ENCODE data around the gene CLEC12A.

The CLEC12A gene

DNA sequence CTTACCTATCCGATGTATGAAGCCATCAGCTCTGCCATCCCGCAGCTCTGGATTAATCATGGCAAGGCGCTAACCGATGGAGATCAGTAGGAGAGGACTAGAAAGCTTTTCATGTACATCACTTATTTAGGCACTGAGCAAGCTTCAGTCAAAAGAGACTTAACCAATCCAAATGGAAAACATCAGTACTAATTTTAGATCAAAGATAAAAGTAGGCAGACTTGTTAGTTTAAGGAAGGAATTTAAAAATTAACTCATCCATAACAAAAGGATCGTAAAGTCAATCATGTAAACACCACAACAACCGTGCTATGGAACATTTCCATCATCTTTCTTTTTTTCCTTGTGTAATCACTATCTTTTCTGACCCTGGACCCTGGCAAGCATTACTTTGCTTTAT lies 38.9 kb upstream of the CLEC12A start, which contains the start of gene CLEC2A:
TSS of gene CLEC2A (minus strand) at position 101 of the 400 bp plus-strand sequence. CDS start at position 60, 41 bp downstream.
- TF ChIP-seq, protein P1, sequence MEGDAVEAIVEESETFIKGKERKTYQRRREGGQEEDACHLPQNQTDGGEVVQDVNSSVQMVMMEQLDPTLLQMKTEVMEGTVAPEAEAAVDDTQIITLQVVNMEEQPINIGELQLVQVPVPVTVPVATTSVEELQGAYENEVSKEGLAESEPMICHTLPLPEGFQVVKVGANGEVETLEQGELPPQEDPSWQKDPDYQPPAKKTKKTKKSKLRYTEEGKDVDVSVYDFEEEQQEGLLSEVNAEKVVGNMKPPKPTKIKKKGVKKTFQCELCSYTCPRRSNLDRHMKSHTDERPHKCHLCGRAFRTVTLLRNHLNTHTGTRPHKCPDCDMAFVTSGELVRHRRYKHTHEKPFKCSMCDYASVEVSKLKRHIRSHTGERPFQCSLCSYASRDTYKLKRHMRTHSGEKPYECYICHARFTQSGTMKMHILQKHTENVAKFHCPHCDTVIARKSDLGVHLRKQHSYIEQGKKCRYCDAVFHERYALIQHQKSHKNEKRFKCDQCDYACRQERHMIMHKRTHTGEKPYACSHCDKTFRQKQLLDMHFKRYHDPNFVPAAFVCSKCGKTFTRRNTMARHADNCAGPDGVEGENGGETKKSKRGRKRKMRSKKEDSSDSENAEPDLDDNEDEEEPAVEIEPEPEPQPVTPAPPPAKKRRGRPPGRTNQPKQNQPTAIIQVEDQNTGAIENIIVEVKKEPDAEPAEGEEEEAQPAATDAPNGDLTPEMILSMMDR (IDR thresholded peaks at IDR 0.05; ENCODE audit: low read depth, low read length) = no peak
- H3K4me3 ChIP-seq (ENCODE audit: low read depth, low read length) = no peak within 1 kb of the TSS
- H3K9me3 ChIP-seq (ENCODE audit: severe bottlenecking) = no peaks in the 10 kb centered on the region
- no peaks in the 10 kb centered on the region for H3K27me3 ChIP-seq (ENCODE audit: insufficient read depth, low read depth, severe bottlenecking)
- no peak within 1 kb of the TSS for H3K27ac ChIP-seq
- no peaks in the 10 kb centered on the region for H3K36me3 ChIP-seq
- DNase-seq = no peak

DNA sequence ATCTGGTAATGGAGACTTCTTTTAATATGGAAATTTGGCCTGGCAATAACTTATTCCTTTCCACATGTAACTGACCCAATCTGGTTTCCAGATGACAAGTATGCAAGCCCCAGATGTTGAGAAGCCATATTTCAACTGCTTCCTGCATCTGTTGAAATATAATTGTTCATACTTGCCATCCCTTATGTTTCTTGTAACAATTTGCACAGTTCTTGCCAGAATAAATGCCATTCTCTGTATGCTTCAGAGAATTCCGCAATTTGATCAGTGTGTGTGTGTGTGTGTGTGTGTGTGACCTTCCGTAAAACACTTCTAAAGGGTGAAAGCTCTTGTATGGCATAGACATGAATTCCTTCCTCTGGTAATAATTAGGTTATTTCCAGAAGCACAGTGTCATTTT lies 37.3 kb upstream of the CLEC12A start:
- Histone ChIP-seq H3K9me3 (ENCODE audit: severe bottlenecking) (no peaks in the 10 kb centered on the region), H3K4me3 (ENCODE audit: low read depth, low read length) (no peak overlapping the region), H3K36me3 (no peaks in the 10 kb centered on the region), H3K27me3 (ENCODE audit: insufficient read depth, low read depth, severe bottlenecking) (no peaks in the 10 kb centered on the region), H3K27ac (no peak overlapping the region)
- no peak for DNase-seq
- TF ChIP-seq, protein P1 (IDR thresholded peaks at IDR 0.05; ENCODE audit: low read depth, low read length) = no peak

DNA sequence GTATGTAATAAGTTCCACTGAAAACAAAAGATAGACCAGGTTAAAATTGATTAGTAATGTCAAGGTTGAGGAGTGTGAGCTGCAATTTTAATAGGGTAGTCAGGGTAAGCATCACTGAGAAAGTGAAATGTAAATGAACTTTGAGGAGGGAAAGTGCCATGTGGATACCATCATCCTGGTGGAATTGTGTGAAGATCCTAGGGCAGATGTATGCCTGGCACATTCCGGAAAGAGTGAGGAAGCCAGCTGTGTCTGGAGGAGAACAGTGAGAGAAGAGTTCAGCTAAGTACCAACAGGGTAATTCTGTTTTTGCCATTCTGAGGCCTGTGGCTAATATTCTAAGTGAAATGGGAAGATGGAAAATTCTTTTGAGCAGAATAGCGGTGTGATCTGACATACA lies 36.2 kb upstream of the CLEC12A start:
- DNase-seq = no peak

DNA sequence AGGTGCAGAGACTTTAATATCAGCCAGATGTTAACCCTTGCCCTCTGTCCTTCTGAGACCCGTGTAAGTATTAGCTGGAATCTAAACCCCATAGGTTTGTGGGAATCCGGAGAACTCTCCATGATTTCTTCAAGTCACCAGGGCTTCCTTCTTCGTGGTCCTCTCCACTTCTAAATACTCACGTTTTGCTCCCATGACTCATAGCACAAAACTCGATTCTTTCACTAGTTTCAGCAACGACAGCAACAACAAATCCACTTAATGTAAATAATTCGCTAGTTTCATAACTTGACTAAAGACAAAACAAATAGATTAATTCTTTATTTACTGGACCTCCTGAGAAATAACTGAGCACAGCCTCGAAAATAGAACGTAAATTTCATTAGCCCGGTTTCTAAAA lies 34.6 kb upstream of the CLEC12A start:
- H3K9me3 ChIP-seq (ENCODE audit: severe bottlenecking) = no peaks in the 10 kb centered on the region
- no peak overlapping the region for H3K4me3 ChIP-seq (ENCODE audit: low read depth, low read length)
- no peaks in the 10 kb centered on the region for H3K27me3 ChIP-seq (ENCODE audit: insufficient read depth, low read depth, severe bottlenecking)
- TF ChIP-seq, protein P1 (IDR thresholded peaks at IDR 0.05; ENCODE audit: low read depth, low read length) = no peak
- DNase-seq = no peak
- no peaks in the 10 kb centered on the region for H3K36me3 ChIP-seq
- H3K27ac ChIP-seq = no peak overlapping the region

More for the DNA sequence above, 36.2 kb upstream of the CLEC12A start:
- TF ChIP-seq, protein P1 (IDR thresholded peaks at IDR 0.05; ENCODE audit: low read depth, low read length) = no peak
- Histone ChIP-seq H3K4me3 (ENCODE audit: low read depth, low read length) (no peak overlapping the region), H3K9me3 (ENCODE audit: severe bottlenecking) (no peaks in the 10 kb centered on the region), H3K27ac (no peak overlapping the region), H3K27me3 (ENCODE audit: insufficient read depth, low read depth, severe bottlenecking) (no peaks in the 10 kb centered on the region), H3K36me3 (no peaks in the 10 kb centered on the region)

DNA sequence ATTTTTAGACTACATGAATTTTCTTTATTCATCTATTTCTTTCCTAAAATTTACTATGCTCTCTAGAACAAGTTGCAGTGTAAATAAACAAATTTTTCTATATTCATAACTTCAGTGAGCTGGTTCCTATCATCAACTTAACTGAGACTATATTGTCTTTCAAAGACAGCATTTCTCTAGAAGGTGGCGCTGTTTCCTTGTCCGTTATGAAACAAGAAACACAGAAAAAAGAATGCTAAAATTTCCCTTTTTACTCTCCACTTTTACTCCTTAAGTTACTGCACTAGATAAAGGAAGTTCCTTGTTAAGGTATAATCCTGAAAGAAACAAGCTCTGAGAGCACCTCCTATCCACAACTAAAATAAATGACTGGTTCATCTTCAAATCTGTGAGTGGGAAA lies 30.8 kb upstream of the CLEC12A start:
- H3K9me3 ChIP-seq (ENCODE audit: severe bottlenecking) = no peaks in the 10 kb centered on the region
- no peak overlapping the region for H3K27ac ChIP-seq
- no peak overlapping the region for H3K4me3 ChIP-seq (ENCODE audit: low read depth, low read length)
- no peak for DNase-seq
- no peaks in the 10 kb centered on the region for H3K27me3 ChIP-seq (ENCODE audit: insufficient read depth, low read depth, severe bottlenecking)
- TF ChIP-seq, protein P1 (IDR thresholded peaks at IDR 0.05; ENCODE audit: low read depth, low read length) = no peak
- no peaks in the 10 kb centered on the region for H3K36me3 ChIP-seq

DNA sequence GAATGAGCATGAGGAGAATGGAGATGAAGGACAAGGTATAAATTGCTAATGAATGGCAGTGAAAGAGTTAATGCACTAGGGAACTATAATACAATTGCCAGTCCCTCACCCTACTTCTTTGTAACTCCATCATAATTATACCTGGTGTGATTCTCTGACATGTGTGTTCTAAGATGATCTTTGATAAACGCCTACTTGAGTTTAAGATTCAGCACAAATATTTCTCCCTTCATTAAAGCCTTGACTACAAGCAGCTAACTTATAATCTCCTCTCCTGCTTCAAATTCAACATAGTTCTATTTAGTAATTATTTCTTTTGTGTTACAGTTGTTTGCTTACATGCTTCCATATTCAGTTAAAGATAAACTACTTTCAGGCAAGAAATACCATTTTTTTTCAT lies 29.4 kb upstream of the CLEC12A start:
- TF ChIP-seq, protein P1 (IDR thresholded peaks at IDR 0.05; ENCODE audit: low read depth, low read length) = no peak
- Histone ChIP-seq H3K27me3 (ENCODE audit: insufficient read depth, low read depth, severe bottlenecking) (no peaks in the 10 kb centered on the region), H3K4me3 (ENCODE audit: low read depth, low read length) (no peak overlapping the region), H3K9me3 (ENCODE audit: severe bottlenecking) (no peaks in the 10 kb centered on the region), H3K27ac (no peak overlapping the region), H3K36me3 (no peaks in the 10 kb centered on the region)
- DNase-seq = no peak
